Pons (tissue), 1 donor: ENCODE results near the gene ADAMTS17.
"Not testable (repeated sequence)": the region's sequence is repeated elsewhere in the genome, so short reads cannot be mapped to it uniquely, and the experiment has no call there.

Experiments
- DNase-seq: peaks from one replicate; pipeline ENCODE4 v3.0.0-alpha.2; 2016; ENCODE audit warnings: low spot score

The ADAMTS17 gene

GRCh38 chr15:100092034-100092433, 249.7 kb downstream of the ADAMTS17 start:
- DNase-seq: no peak

GRCh38 chr15:100090411-100090810, 251.4 kb downstream of the ADAMTS17 start:
- DNase-seq: no peak

- DNase-seq: not testable (repeated sequence)
These were observed 257.5 kb downstream of the ADAMTS17 start for GRCh38 chr15:100084042-100084821.

- DNase-seq: no peak
These were observed 258.2 kb downstream of the ADAMTS17 start for GRCh38 chr15:100083572-100083971.

- DNase-seq: no peak
These were observed 258.9 kb downstream of the ADAMTS17 start for GRCh38 chr15:100082761-100083402.

- DNase-seq: no peak
These were observed 260.3 kb downstream of the ADAMTS17 start for GRCh38 chr15:100081454-100081853.

GRCh38 chr15:100078511-100079220, 263.1 kb downstream of the ADAMTS17 start:
- DNase-seq: no peak

- no peak for DNase-seq
These were observed 266.5 kb downstream of the ADAMTS17 start for GRCh38 chr15:100075229-100075628.

GRCh38 chr15:100073982-100074381, 267.8 kb downstream of the ADAMTS17 start:
- no peak for DNase-seq

- DNase-seq: not testable (repeated sequence)
These were observed 275.1 kb downstream of the ADAMTS17 start for GRCh38 chr15:100066521-100067280.

GRCh38 chr15:100061944-100062343, 279.8 kb downstream of the ADAMTS17 start:
- DNase-seq: no peak

- peak; percentile 23 for DNase-seq
These were observed 281.4 kb downstream of the ADAMTS17 start for GRCh38 chr15:100060276-100060926.

- no peak for DNase-seq
These were observed 282.3 kb downstream of the ADAMTS17 start for GRCh38 chr15:100059521-100059920.

GRCh38 chr15:100059094-100059493, 282.7 kb downstream of the ADAMTS17 start:
- no peak for DNase-seq

- no peak for DNase-seq
These were observed 283.3 kb downstream of the ADAMTS17 start for GRCh38 chr15:100058458-100058857.

GRCh38 chr15:100057281-100057680, 284.5 kb downstream of the ADAMTS17 start:
- no peak for DNase-seq

- no peak for DNase-seq
These were observed 285.2 kb downstream of the ADAMTS17 start for GRCh38 chr15:100056411-100057072.

GRCh38 chr15:100055821-100056220, 286.0 kb downstream of the ADAMTS17 start:
- DNase-seq: no peak

GRCh38 chr15:100054539-100054938, 287.2 kb downstream of the ADAMTS17 start:
- no peak for DNase-seq

GRCh38 chr15:100053474-100054121, 288.2 kb downstream of the ADAMTS17 start:
- DNase-seq: no peak
